Dermis microvascular lymphatic vessel endothelial cell (primary cell): ENCODE data around the gene KRTAP10-8. TPM values are rescaled to one million over a fixed set of nuclear protein-coding genes. Genes with fewer than 3 reads are reported as not detected.
"Not testable (repeated sequence)": the region's sequence is repeated elsewhere in the genome, so short reads cannot be mapped to it uniquely, and the experiment has no call there.

Source experiments
- DNase-seq, 2 donors: peaks; one replicate each; pipeline versions ENCODE4 v3.0.0 to v3.0.0-alpha.2; 2010; ENCODE audit warnings: low read depth in 2 of 2
- total RNA-seq: library from RNA; depleted of rRNA; stranded (reverse); fragments of >200 nt; gene quantifications from 2 replicates; pipeline ENCODE4 v1.2.1, GENCODE V29; 2014

KRTAP10-8 gene
- total RNA-seq, 1 donor from 2014 or later = not detected

DNA sequence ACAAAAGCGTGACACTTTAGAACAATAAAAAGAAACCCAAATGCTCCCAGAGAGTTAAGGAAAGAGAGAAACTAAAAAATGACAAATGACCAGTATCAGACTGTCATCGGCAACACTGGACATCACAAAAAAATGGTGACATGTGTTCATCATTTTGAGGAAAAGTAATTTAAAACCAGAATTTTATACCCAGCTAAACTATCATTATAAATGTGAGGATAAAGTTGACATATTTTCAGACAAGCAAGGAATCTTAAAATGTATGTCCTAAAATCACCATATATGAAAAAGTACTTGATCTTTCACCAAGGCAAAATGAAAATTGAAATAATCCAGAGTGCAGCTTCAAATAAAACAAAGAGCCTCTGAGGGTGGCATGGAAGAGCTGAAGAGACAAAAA, 33.0 kb downstream of the KRTAP10-8 start:
- no peak for DNase-seq

DNA sequence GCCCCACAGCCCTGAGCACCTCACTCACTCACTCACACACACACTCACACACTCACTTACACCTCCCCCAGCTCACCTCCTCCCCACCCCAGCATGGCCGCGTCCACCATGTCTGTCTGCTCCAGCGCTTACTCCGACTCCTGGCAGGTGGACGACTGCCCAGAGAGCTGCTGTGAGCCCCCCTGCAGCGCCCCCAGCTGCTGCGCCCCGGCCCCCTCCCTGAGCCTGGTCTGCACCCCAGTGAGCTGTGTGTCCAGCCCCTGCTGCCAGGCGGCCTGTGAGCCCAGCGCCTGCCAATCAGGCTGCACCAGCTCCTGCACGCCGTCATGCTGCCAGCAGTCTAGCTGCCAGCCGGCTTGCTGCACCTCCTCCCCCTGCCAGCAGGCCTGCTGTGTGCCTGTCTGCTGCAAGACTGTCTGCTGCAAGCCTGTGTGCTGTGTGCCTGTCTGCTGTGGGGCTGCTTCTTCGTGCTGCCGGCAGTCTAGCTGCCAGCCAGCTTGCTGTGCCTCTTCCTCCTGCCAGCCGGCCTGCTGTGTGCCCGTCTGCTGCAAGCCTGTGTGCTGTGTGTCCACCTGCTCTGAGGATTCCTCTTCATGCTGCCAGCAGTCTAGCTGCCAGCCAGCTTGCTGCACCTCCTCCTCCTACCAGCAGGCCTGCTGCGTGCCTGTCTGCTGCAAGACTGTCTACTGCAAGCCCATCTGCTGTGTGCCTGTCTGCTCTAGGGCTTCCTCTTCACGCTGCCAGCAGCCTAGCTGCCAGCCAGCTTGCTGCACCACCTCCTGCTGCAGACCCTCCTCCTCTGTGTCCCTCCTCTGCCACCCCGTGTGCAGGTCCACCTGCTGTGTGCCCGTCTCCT, 34.7 kb downstream of the KRTAP10-8 start, which contains the start of gene KRTAP10-11:
TSS of gene KRTAP10-11 (plus strand) at position 49 of the 856 bp plus-strand sequence. CDS start at position 94, 45 bp downstream.
- not testable (repeated sequence) for DNase-seq

DNA sequence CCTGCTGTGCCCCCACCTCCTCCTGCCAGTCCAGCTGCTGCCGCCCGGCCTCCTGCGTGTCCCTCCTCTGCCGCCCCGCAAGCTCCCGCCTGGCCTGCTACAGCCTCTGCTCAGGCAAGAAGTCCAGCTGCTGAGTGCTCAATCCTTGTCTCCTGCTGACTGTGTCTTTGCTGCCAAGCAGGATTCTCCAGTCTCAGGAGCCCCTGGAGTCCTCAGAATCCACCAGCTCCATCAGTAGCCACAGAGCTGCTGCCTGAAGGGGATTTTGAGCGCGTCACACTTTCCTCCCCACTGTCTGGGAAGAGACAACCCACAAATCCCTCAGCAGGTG, 35.3 kb downstream of the KRTAP10-8 start:
- no peak for DNase-seq

DNA sequence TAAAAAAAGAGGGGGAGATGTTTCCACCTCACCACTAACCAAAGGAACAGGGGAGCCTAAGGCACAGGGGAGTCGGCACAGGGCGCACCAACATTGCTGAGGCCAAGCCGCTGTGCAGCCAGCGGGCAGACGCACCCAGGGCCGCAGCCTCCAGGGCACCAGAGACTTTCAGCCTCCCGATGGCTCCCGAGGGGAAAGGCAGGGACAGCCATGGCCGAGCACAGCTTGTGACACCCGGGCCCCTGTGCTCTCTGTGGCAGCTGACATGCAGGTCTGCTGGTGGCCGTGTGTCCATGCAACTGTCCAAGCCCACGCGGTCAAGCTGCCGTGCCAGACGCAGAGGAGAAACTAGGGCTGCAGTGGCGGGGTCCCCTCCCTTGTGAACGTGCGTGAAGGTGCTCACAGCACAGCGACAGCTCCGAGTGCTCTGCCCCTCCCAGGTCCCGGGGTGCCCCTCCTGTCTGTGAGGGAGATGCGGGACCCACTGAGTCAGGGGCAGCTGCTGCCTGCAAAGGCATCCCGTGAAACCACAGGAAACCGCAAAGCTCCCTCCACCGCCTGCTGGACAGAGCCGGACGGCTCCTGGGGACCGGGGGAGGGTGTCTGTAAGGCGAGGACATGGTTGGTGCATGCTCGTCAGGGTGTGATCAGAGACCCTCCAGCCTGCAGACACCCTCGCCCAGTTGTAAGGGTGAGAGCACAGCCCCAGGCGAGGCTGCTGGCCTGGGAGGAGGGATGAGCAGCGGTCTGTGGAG, 36.9 kb downstream of the KRTAP10-8 start:
- DNase-seq = no peak

DNA sequence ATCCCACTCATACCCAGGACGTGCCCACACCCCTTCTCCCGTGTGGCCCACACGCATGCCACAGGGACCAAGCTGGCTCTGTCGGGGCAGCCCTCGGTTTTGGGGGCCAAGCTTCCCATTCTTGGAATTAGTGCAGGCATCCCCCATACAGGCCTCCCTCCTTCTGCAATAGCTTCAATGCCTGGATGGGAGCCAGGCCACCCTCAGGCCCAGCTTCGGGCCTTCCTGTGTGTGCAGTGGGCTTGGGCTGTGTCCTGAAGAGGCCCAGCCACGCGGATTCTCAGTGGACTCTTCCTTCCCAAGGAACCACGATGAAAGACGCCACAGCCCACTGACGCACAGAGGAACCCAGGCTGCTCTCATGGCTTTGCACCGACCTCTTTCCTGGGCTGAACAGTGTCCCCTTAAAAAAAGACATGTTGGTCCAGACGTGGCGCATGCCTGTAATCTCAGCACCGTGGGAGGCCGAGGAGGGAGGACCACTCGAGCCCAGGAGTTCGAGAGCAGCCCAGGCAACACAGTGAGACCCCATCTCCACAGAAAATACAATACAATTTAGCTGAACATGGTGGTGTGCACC, 37.7 kb downstream of the KRTAP10-8 start:
- DNase-seq = no peak

DNA sequence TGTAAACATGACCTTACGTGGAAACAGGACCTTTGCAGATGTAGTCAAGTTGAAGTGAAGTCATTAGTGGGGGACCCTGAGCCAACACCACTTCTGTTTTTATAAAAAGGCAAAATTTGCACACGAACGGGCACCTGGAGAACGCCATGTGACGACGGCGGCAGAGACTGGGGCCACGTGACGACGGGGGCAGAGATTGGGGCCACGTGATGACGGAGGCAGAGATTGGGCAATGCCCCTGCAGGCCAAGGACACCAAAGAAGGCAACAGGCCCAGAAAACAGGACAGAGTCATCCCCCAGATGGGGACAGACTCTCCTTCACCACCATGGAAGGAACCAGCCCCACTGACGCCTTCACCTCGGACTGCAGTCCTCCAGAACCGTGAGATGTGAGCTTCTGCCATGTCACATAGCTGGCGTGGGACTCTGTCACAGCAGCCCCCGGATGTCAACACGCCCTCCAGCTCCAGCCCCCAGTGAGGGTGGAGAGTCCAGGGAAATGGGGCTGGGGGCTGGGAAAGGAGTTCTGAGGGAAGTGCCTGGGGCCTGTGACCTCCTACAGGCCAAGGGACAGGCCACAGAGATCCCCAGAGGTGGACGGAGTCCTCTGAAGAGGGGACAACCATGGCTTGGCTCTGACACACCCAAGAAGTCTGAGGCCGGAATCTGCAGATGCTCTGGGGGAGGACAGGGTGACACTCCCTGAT, 38.5 kb downstream of the KRTAP10-8 start:
- DNase-seq = no peak

DNA sequence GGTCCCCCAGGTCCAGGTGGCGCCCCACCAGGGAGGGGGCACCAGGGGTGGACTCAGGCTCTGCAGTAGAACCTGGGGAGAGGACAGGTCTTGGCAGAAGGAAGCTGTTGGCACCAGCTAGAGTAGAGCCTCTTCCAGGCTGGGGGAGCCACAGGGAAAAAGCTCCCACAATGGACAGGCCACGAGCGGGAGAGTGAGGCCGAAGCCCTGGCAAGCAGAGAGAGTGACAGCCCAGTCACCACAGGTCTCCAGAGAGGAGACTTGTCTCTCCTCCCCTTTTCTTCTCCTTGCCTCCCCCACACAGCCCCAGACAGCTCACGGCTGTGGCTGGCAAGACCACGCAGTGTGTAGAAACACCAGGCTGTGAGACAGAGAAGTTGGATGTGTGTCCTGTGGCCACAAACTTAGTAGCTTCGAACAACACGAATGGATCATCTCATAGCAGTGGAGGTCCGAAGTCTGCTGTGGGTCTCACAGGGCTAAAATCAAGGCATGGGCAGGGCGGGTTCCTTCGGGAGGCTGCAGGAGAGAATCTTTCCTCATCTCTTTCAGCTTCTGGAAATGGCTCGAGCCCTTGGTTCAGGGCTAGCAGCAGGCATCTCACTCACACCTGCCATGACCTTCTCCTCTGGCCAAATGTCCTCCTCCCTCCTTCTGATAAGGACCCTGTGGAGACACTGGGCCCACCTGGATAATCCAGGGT, 39.2 kb downstream of the KRTAP10-8 start:
- DNase-seq = no peak

DNA sequence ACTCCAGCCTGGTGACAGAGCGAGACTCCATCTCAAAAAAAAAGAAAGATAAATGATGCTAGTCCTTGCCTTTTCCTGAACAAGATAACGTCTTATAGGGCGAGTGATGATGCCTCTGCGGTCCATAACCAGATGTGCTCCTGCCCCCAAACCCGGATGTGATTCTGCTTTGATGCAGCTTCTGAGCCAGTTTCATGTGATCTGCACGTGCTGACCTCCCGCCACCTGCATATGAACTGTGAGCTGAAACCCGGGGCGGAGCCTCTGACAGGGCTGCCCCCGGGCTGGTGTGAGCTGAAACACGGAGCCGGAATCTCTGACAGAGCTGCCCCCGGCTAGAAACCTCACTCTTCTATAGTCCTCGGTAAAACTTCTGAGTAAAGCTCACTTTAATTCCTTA, 41.2 kb downstream of the KRTAP10-8 start:
- DNase-seq = no peak

DNA sequence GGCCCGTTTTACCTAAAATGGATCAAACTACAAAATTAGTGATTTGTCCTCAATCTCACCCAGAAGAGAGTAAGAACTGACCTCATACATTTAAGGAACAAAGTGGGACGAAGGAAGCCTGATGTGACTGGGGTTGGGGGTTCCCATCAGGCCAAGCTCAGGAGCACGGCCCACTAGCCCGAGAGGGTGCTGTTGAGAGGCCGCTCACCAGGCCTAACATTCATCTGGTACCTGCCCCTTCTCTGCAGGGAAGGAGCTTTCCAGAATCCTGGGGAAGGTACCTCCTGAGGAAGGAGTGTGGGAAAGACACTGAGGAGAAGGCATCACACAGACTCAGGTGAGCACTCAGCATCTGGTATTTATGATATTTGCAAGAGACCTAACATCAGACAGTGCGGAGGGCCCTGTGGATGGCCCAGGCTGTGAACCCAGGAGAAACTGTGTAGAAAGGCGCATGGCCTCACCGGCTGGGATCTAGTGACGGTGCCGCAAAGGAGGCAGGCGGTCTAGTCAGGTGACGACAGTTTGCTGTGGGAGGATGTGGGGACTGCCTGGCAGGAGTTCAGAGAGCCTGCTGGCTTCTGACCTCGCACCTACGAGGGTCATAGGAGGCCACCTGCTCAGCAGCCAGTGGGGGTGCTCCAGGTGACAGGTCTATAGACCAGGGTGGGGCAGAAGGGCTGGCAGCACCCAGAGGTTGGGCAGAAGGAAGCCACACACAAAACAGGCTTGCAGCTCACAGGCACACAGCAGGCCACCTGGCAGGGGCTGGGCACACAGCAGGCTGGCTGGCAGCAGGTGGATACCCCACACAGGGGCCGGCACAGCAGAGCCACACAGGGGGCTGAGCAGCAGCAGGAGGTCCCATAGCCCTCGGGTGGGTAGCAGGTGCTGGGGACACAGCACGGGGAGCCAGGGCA, 42.0 kb downstream of the KRTAP10-8 start:
- DNase-seq = no peak

DNA sequence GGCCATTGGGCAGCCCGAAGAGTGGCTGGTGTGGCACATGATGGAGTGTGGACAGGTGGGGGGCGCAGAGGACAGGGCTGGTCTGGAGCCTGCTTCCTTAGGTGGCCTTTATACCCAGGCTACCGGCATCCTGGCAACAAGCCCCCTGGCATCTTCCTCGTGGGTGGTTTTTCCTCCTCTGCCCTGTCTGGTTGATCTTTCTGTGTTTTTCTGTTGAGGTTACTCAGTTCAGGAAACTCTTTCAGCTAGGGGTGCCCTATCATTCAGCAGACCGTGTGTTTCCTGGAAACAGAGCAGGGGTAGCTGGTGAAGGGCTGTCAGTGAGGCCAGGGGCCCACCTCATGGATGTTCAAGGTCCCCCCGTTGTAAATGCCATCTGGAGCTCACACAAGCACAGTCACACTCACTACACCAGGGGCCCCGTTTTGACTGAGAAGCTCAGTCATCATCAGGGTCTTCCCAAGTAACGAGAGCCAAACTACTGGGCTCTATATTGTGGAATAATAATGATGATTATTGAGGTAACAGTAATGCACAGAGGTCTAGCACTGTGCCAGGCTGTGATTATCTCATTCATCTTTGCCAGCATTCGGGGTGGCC, 42.8 kb downstream of the KRTAP10-8 start, which contains the start of gene KRTAP12-4:
TSS of gene KRTAP12-4 (minus strand) at position 84 of the 600 bp plus-strand sequence. CDS start at position 39, 45 bp downstream.
- no peak for DNase-seq

DNA sequence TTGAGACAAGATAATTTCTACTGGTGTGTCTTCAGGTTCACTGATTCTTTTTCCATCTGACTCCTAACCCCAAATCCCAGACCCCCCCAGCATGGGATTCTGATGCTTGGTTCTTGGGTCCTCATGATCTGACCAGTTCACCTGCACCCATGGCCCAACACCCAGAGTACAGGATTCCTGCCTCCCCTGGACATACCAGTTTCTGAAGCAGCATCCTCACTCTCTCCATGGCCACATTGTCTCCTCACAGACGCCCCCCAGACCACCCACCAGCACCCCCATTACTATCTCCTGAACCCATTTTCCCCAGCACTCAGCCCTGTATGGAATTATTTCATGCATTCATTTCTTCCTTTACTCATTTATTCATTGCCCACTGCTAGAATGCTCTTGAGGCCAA, 45.0 kb downstream of the KRTAP10-8 start:
- no peak for DNase-seq

DNA sequence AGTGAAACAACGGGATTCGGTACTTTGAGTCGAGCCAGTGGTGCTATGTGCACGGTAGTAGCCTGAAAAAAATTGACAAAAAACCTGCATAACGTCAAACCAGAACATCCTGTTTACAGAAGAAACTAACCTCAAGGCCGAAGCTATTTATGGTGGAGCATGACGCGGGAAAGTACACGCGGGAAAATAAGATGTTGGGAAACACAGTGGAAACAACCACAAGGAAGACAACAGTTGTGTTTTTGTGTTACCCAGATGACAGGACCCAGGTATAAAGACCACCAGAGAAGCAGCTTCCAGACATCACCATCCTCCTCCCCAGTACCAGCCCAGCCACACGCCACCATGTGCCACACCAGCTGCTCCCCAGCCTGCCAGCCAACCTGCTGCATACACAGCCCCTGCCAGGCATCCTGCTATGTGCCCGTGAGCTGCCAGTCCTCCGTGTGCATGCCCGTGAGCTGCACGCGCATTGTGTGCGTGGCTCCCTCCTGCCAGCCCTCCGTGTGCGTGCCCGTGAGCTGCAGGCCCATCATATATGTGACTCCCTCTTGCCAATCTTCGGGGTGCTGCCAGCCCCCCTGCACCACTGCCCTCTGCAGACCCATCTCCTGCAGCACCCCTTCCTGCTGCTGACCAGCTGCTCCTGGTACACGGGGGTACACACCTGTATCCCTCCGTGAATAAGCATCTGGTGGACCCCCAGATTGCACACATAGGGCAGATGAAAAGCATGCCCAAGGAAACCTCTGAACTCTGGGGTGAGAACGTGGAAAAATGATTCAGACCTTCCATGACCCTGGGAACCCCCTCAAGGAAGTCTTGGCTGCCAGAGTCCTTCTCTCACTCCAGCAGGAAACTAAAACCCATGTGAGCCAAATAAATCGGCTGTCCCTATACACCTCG, 46.0 kb downstream of the KRTAP10-8 start, which contains the start of gene KRTAP12-3:
TSS of gene KRTAP12-3 (plus strand) at position 298 of the 906 bp plus-strand sequence. CDS start at position 346, 48 bp downstream.
- DNase-seq = no peak

DNA sequence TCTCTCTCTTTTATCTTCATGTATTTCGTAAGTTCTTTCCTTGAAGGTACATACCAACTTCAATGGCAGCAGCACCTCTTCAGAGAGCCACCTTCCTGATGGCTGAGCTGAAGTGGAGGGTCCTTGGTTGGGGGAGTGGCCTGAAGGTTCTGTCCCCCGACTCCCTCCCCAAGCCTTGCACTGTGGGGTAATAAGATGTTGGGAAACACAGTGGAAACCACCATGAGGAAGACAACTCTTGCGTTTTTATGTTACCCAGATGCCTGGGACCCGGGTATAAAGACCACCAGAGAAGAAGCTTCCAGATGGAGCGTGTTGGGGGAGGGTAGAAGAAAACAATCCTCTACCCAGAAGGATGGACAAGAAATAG, 46.6 kb downstream of the KRTAP10-8 start:
- DNase-seq = no peak

DNA sequence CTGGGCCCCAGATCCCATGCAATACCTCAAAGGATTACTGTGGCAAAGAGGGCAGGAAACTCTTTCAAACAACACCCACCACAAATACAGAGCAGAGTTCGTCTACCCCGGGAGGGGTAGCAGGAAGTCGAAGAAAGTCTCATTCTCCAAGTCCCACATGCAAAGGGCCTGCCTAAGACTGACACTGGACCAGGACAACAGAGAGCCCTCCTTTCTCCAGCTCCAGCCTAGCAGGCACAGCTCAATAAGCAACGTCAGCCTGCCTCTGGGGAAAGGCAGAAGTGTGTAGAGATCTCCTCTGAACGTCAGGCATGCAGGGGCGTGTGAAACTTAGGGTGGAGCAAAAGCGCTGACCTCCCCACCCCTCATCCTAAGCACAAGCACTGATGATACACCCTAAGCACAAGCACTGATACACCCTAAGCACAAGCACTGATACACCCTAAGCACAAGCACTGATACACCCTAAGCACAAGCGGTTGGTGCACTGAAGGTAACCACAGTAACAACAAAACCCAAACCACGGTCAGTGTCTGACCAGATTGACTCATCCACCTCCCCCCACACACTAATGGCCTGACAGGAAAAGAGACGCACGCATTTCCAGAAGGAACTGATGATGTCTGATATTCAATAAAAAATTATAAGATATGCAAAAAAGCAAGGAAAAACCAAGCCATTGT, 47.2 kb downstream of the KRTAP10-8 start:
- no peak for DNase-seq

DNA sequence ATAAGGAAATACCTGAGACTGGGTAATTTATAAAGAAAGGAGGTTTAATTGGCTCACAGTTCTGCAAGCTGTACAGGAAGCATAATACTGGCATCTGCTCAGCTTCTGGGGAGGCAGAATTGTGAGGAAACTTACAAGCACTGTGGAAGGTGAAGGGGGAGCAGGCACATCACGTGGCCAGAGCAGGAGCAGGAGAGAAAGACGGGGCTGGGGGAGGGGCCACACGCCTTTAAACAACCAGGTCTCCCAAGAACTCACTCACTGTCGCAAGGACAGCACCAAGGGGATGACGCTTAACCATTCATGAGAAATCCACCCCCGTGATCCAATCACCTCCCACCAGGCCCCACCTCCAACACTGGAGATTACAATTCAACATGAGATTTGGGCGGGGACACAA, 49.7 kb downstream of the KRTAP10-8 start:
- not testable (repeated sequence) for DNase-seq
